ENCODE data around the gene GRM4.

GRM4 gene

DNA sequence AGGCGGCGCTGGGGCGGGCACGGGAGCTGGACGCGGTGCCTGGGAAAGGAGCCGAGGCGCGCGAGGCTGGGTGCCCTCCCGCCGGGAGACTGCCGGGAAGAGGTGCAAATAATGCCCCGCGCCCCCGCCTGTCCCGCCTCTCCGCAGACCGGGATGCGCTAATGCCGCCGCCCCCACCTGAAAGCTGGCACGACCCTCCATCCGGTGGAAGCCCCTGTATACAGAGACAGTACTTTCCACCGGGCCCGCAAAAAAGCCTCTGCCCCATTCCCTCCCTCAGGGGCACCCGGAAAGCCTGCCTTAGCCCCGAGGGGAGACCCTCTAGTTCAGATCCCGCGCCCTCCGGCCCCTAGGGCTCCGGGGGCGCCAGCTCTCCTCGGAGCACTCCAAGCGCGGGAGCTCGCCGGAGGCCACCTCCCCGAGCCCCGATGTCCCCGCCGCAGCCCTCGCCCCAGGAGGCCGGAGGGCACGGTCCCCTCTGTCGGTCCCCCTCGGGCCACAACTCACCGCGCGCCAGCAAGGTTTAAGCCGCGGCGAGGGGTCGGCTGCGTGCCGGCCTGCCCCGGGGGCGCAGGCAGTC is 1.2 kb downstream of the GRM4 start:
- H3K27ac ChIP-seq = no peak overlapping the region
- H3K4me3 ChIP-seq = peak overlapping the region; percentile 66
- no peak for DNase-seq (ENCODE audit: low spot score)
- no peak for TF ChIP-seq CTCF (IDR thresholded peaks at IDR 0.05)

- H3K27ac ChIP-seq = no peak overlapping the region
- DNase-seq (ENCODE audit: low spot score) = no peak
- peak overlapping the region; percentile 66 for H3K4me3 ChIP-seq
- TF ChIP-seq CTCF (IDR thresholded peaks at IDR 0.05) = no peak
Measured at GRCh38 chr6:34143884-34144580, 1.9 kb downstream of the GRM4 start.

DNA sequence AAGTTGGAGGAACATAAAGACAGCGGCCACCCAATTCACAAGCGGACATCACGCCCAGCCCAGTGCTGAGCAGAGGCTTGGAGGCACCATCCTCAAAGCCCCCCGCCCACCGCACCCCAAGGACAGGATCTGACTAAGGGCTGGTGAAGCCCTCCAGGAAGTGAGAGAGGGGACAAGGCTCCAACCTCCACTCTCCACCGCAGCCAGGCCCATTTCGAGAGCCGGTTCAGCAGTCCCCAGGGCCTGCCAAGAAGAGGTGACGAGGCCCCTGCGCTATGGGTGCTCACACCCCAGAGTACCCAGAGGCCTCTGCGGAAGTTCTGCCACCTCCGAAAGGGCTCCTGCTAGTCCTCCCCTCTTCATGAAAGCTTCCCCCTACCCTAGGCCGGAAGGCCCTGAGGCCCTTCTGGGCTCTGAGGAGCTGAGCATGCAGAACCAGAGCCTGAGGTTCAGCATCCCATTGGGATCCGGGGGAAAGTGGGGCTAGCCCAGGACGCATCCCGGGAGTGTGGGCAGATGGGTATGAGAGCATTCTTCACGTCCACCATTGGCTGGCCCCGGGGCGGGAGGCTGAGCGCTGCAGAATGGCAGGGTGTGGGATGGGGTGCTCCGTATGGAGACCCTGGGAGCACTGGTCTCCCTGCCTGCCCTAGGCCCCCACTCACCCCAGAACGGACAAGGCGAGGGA is 2.5 kb downstream of the GRM4 start:
- DNase-seq (ENCODE audit: low spot score) = no peak
- peak overlapping the region; percentile 66 for H3K4me3 ChIP-seq
- TF ChIP-seq CTCF (IDR thresholded peaks at IDR 0.05) = no peak

GRCh38 chr6:34142061-34142998 is 3.6 kb downstream of the GRM4 start:
- H3K27ac ChIP-seq = no peak overlapping the region
- no peak overlapping the region for H3K4me3 ChIP-seq
- no peak for DNase-seq (ENCODE audit: low spot score)
- TF ChIP-seq CTCF (IDR thresholded peaks at IDR 0.05) = no peak

More for the DNA sequence above, 2.5 kb downstream of the GRM4 start:
- no peak overlapping the region for H3K27ac ChIP-seq

- DNase-seq (ENCODE audit: low spot score) = no peak
- no peak for TF ChIP-seq CTCF (IDR thresholded peaks at IDR 0.05)
- H3K27ac ChIP-seq = no peak overlapping the region
- no peak overlapping the region for H3K4me3 ChIP-seq
Measured at GRCh38 chr6:34140075-34140474, 5.8 kb downstream of the GRM4 start.

GRCh38 chr6:34138914-34139510 is 6.9 kb downstream of the GRM4 start:
- no peak for DNase-seq (ENCODE audit: low spot score)
- Histone ChIP-seq H3K4me3 (no peak overlapping the region), H3K27ac (no peak overlapping the region)
- TF ChIP-seq CTCF (IDR thresholded peaks at IDR 0.05) = no peak

Measured in coronary artery (tissue), 2 donors.